Kidney (tissue), 14 donors: ENCODE measurements around the gene BBOX1. TPM values are rescaled to one million over a fixed set of nuclear protein-coding genes. Genes with fewer than 3 reads are reported as not detected.

Experiments used
- DNase-seq, 5 donors: peaks; one replicate each; pipeline ENCODE4 v3.0.0-alpha.2; 2013 to 2020
- FAIRE-seq: peaks from 2 replicates; lab custom pipeline; 2012; peaks lifted over from hg19 to GRCh38; lab: Jason Lieb, UNC
- H3K27ac ChIP-seq, 2 donors: one replicate each; pipeline ENCODE4 v1.7.0; 2013; ENCODE audit warnings: low read depth in 2 of 2, low read length in 2 of 2, inconsistent platforms in 1 of 2
- H3K27me3 ChIP-seq: one replicate; pipeline ENCODE4 v1.7.1; 2013; ENCODE audit warnings: low read length, inconsistent platforms; ENCODE audit not compliant: control insufficient read depth, insufficient read depth
- H3K36me3 ChIP-seq, 3 donors: one replicate each; pipeline versions ENCODE4 v1.7.0 to v1.7.1; 2013; ENCODE audit warnings: low read length in 3 of 3, control low read depth in 1 of 3, inconsistent platforms in 1 of 3; ENCODE audit not compliant: insufficient read depth in 3 of 3, control insufficient read depth in 2 of 3
- H3K4me1 ChIP-seq, 3 donors: one replicate each; pipeline versions ENCODE4 v1.7.0 to v1.7.1; 2013; ENCODE audit warnings: low read length in 3 of 3, inconsistent platforms in 1 of 3, low read depth in 1 of 3; ENCODE audit not compliant: control insufficient read depth in 2 of 3, insufficient read depth in 2 of 3
- H3K4me3 ChIP-seq, 3 donors: one replicate each; pipeline versions ENCODE4 v1.7.0 to v1.8.1; 2013; ENCODE audit warnings: low read length in 3 of 3, control low read depth in 1 of 3, inconsistent platforms in 1 of 3
- H3K9ac ChIP-seq, 3 donors: one replicate each; pipeline versions ENCODE4 v1.7.0 to v1.7.1; 2013; ENCODE audit warnings: low read length in 3 of 3, control low read depth in 1 of 3, inconsistent platforms in 1 of 3
- H3K9me3 ChIP-seq, 3 donors: one replicate each; pipeline versions ENCODE4 v1.7.0 to v1.7.1; 2013; ENCODE audit warnings: low read length in 3 of 3, control low read depth in 1 of 3, inconsistent platforms in 1 of 3; ENCODE audit not compliant: control insufficient read depth in 2 of 3, insufficient read depth in 1 of 3
- intact Hi-C: fragments of 100-400 bp; cut with DNase I; formaldehyde crosslinking; loops from one replicate; pipeline ENCODE4 v1.11.1; 2022
- polyA plus RNA-seq: library from polyadenylated mRNA; stranded (reverse); fragments of 350-450 nt; fragmentation: Illumina TruSeq; extraction: RNeasy Lipid Tissue Mini Kit (QIAGEN cat#74804); gene quantifications from one replicate; pipeline ENCODE4 v1.2.3, GENCODE V29; 2014; ENCODE audit warnings: low read depth, low replicate concordance; ENCODE audit not compliant: insufficient read depth
- total RNA-seq: library from RNA; stranded (reverse); fragmentation: NEBNext Ultra II Directional; extraction: Animal tissue kit (Norgen Biotek cat#: 25700); gene quantifications from one replicate; pipeline ENCODE4 v1.2.1, GENCODE V29; 2021
- TF ChIP-seq, protein P1 (sequence below): IDR thresholded peaks from 3 replicates; pipeline ENCODE4 v1.5.1; 2012; ENCODE audit warnings: mild to moderate bottlenecking, moderate library complexity, borderline replicate concordance; ENCODE audit not compliant: insufficient read depth; ENCODE audit errors: extremely low read depth
- donor health status: control.
- donor health status: control.
- donor health status: control.
- donor health status: control.
- donor health status: control.
- donor health status: DM: yes; HTN: yes; CAD: no.
- donor health status: Normal renal cell carcinoma (clear cell type).

Gene BBOX1
- total and polyA plus RNA-seq, 2 donors from 2014 or later, result 159 to 414 TPM

DNA sequence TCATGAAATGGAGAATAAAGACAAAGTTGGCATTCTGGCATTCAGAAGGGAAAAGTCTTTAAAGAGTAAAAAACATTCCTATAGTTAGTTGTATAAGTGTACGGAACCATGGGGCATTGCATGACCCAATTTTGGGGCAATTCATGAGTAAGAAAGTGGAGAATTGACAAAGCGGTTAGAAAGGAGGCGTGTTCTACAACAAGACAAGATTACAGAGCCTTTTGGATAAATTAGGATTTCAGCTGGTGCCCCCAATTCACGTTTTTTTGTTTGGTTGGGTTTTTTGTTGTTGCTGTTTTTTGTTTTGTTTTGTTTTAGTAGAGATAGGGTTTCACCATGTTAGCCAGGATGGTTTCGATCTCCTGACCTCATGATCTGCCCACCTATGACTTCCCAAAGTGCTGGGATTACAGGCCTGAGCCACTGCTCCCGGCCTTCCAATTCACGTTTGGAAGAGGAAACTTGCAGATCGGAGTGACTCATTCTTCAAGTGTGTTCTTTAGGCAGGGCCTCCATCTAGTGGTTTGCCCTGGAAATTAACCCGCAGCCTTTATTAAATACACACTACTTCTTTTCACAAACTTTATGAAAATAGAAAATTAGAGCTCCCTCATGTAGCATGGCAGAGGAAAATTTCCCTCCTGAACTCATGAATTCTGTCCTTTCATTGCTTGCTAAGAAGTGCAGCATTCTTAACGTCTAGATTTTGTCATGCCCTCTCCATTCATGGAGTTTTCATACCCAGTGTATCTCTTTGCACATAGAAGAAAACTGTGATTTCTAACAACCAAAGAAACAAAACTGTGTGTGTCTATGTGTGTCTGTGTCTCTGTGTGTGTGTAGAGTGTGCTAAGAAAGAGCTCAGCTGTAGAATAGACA lies 118.1 kb downstream of the BBOX1 start:
- Histone ChIP-seq H3K27ac (no peak overlapping the region), H3K9me3 (no peaks in the 10 kb centered on the region), H3K27me3 (no peaks in the 10 kb centered on the region), H3K4me1 (peaks cover 0 to 10% (median 4%) of the 10 kb centered on the region in 3 donors), H3K36me3 (no peaks in the 10 kb centered on the region), H3K9ac (no peak overlapping the region), H3K4me3 (no peak overlapping the region)
- peak; percentile 55 for FAIRE-seq
- intact Hi-C loops, result loop anchor here (10.0 kb wide), 1 partner anchor 404 kb away; no protein-coding TSS in a partner anchor
- TF ChIP-seq, protein P1, sequence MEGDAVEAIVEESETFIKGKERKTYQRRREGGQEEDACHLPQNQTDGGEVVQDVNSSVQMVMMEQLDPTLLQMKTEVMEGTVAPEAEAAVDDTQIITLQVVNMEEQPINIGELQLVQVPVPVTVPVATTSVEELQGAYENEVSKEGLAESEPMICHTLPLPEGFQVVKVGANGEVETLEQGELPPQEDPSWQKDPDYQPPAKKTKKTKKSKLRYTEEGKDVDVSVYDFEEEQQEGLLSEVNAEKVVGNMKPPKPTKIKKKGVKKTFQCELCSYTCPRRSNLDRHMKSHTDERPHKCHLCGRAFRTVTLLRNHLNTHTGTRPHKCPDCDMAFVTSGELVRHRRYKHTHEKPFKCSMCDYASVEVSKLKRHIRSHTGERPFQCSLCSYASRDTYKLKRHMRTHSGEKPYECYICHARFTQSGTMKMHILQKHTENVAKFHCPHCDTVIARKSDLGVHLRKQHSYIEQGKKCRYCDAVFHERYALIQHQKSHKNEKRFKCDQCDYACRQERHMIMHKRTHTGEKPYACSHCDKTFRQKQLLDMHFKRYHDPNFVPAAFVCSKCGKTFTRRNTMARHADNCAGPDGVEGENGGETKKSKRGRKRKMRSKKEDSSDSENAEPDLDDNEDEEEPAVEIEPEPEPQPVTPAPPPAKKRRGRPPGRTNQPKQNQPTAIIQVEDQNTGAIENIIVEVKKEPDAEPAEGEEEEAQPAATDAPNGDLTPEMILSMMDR, result peak; percentile 87
- peak in 4 of 5 donors; percentile 55 to 88 (median 70) for DNase-seq

DNA sequence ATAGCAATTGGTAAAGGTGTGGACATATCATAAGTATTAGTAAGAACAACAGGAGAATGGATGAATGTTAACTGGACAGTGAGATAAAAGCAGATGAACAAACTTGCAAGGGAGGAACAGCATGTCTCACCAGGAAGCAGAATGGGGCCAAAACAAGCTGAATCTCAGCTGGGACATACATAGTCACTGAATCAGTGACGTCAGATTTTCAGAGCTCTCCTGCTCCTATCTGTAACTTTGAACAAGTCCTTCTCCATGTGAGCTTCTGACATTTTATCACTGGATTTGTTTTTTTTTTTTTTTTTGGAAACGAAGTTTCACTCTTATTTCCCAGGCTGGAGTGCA lies 118.7 kb downstream of the BBOX1 start:
- Histone ChIP-seq H3K9ac (no peak overlapping the region), H3K4me1 (peaks cover 0 to 10% (median 4%) of the 10 kb centered on the region in 3 donors), H3K4me3 (no peak overlapping the region), H3K36me3 (no peaks in the 10 kb centered on the region), H3K27ac (no peak overlapping the region), H3K27me3 (no peaks in the 10 kb centered on the region), H3K9me3 (no peaks in the 10 kb centered on the region)
- DNase-seq, result no peak
- intact Hi-C loops, result loop anchor here (10.0 kb wide), 1 partner anchor 405 kb away; no protein-coding TSS in a partner anchor
- no peak for FAIRE-seq
- TF ChIP-seq, protein P1, result no peak

DNA sequence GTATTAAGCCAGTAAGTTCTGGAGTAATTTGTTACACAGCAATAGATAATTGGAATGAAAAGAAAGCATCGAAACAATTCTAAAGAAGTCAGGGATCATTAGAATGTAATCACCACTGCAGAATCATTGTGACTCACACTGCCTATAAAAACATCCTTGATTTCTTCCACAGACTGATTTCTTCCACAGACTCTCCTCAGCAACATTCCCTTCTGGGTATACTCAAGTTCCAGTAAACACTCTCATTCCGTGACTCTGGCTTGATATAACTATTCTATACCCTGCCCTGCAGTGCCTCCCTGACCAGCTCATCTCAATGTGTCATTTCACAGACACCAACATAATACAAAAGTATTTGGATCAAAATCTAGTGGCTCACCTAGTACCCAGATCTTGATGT lies 120.5 kb downstream of the BBOX1 start:
- no peaks in the 10 kb centered on the region for H3K9me3 ChIP-seq
- no peaks in the 10 kb centered on the region for H3K36me3 ChIP-seq
- peak overlapping the region in 1 of 2 donors; percentile 42 for H3K27ac ChIP-seq
- no peak overlapping the region for H3K4me3 ChIP-seq
- intact Hi-C loops, result no loop called here
- peaks cover 0 to 10% (median 4%) of the 10 kb centered on the region in 3 donors for H3K4me1 ChIP-seq
- DNase-seq, result no peak
- no peak overlapping the region for H3K9ac ChIP-seq
- H3K27me3 ChIP-seq, result no peaks in the 10 kb centered on the region
- TF ChIP-seq, protein P1, result no peak
- no peak for FAIRE-seq
